ENCODE data around the gene MAGI1.

- TF ChIP-seq CTCF (IDR thresholded peaks at IDR 0.05; ENCODE audit: insufficient read depth, low read length, poor library complexity, severe bottlenecking) (no peak), EZH2phosphoT487 (conservative IDR thresholded peaks at IDR 0.05; ENCODE audit: low read length) (no peak)
These were observed 59.0 kb downstream of the MAGI1 start for GRCh38 chr3:65979731-65980130.
